Measurements from ENCODE around the gene AP2A2. TPM values are rescaled to one million over a fixed set of nuclear protein-coding genes. Genes with fewer than 3 reads are reported as not detected.

The AP2A2 gene
- total RNA-seq, result 51.4 and 53.8 TPM in 2 replicates

- no peaks in the 10 kb centered on the region for H3K9me3 Mint-ChIP-seq
- peak within 1 kb of the TSS; percentile 58 for H3K27ac Mint-ChIP-seq
- H3K27me3 Mint-ChIP-seq, result no peaks in the 10 kb centered on the region
- intact Hi-C loops (cut with micrococcal nuclease), result loop anchor here (1.0 to 2.0 kb wide), 2 partner anchors 14 to 125 kb away; no protein-coding TSS in a partner anchor
- peak within 1 kb of the TSS; percentile 84 for H3K4me3 Mint-ChIP-seq
- H3K4me1 Mint-ChIP-seq, result peaks cover 17% of the 10 kb centered on the region
- peaks cover 6% of the 10 kb centered on the region for H3K36me3 Mint-ChIP-seq (ENCODE audit: low read depth)
- DNase-seq, result peak; percentile 98
Measured at GRCh38 chr11:925496-926301, at the start of gene AP2A2. Gene AP2A2 (plus strand): TSS chr11:925870. CDS start chr11:926022, 152 bp downstream.

GRCh38 chr11:876545-876944 lies 49.1 kb upstream of the AP2A2 start:
- Mint-ChIP-seq H3K4me1 (no peaks in the 10 kb centered on the region), H3K27ac (no peak overlapping the region), H3K4me3 (no peak overlapping the region), H3K27me3 (no peaks in the 10 kb centered on the region), H3K36me3 (ENCODE audit: low read depth) (peaks cover 12% of the 10 kb centered on the region), H3K9me3 (no peaks in the 10 kb centered on the region)
- DNase-seq, result no peak
- intact Hi-C loops (cut with micrococcal nuclease), result loop anchor here (2.0 kb wide), 1 partner anchor 34 kb away; the partner anchor contains the start of gene CHID1

GRCh38 chr11:877565-877964 lies 48.1 kb upstream of the AP2A2 start:
- Mint-ChIP-seq H3K4me3 (no peak overlapping the region), H3K27me3 (no peaks in the 10 kb centered on the region), H3K27ac (no peak overlapping the region), H3K4me1 (no peaks in the 10 kb centered on the region), H3K36me3 (ENCODE audit: low read depth) (peaks cover 16% of the 10 kb centered on the region), H3K9me3 (no peaks in the 10 kb centered on the region)
- intact Hi-C loops (cut with micrococcal nuclease), result loop anchor here (2.0 kb wide), 1 partner anchor 33 kb away; the partner anchor contains the start of gene CHID1
- peak; percentile 75 for DNase-seq

GRCh38 chr11:880447-880846 lies 45.2 kb upstream of the AP2A2 start:
- H3K27me3 Mint-ChIP-seq, result no peaks in the 10 kb centered on the region

GRCh38 chr11:882596-882995 lies 43.1 kb upstream of the AP2A2 start:
- no peaks in the 10 kb centered on the region for H3K9me3 Mint-ChIP-seq
- no peaks in the 10 kb centered on the region for H3K4me1 Mint-ChIP-seq
- intact Hi-C loops (cut with micrococcal nuclease), result no loop called here

More at GRCh38 chr11:880447-880846, 45.2 kb upstream of the AP2A2 start:
- H3K4me1 Mint-ChIP-seq, result no peaks in the 10 kb centered on the region
- H3K27ac Mint-ChIP-seq, result no peak overlapping the region
- peaks cover 12% of the 10 kb centered on the region for H3K36me3 Mint-ChIP-seq (ENCODE audit: low read depth)
- no peak for DNase-seq
- H3K4me3 Mint-ChIP-seq, result no peak overlapping the region
- no peaks in the 10 kb centered on the region for H3K9me3 Mint-ChIP-seq
- intact Hi-C loops (cut with micrococcal nuclease), result no loop called here

GRCh38 chr11:883527-883926 lies 42.1 kb upstream of the AP2A2 start:
- intact Hi-C loops (cut with micrococcal nuclease), result no loop called here
- Mint-ChIP-seq H3K27ac (no peak overlapping the region), H3K4me1 (no peaks in the 10 kb centered on the region), H3K27me3 (no peaks in the 10 kb centered on the region), H3K9me3 (no peaks in the 10 kb centered on the region), H3K4me3 (no peak overlapping the region), H3K36me3 (ENCODE audit: low read depth) (peaks cover 11% of the 10 kb centered on the region)
- DNase-seq, result no peak

More at GRCh38 chr11:882596-882995, 43.1 kb upstream of the AP2A2 start:
- Mint-ChIP-seq H3K4me3 (no peak overlapping the region), H3K27ac (no peak overlapping the region), H3K27me3 (no peaks in the 10 kb centered on the region), H3K36me3 (ENCODE audit: low read depth) (peaks cover 12% of the 10 kb centered on the region)
- no peak for DNase-seq

GRCh38 chr11:884578-885070 lies 41.0 kb upstream of the AP2A2 start:
- Mint-ChIP-seq H3K36me3 (ENCODE audit: low read depth) (peaks cover 12% of the 10 kb centered on the region), H3K9me3 (no peaks in the 10 kb centered on the region), H3K27me3 (no peaks in the 10 kb centered on the region), H3K4me3 (no peak overlapping the region), H3K27ac (no peak overlapping the region), H3K4me1 (no peaks in the 10 kb centered on the region)
- intact Hi-C loops (cut with micrococcal nuclease), result no loop called here
- DNase-seq, result no peak

- Mint-ChIP-seq H3K4me1 (no peaks in the 10 kb centered on the region), H3K27me3 (no peaks in the 10 kb centered on the region), H3K9me3 (no peaks in the 10 kb centered on the region), H3K36me3 (ENCODE audit: low read depth) (peaks cover 12% of the 10 kb centered on the region), H3K4me3 (no peak overlapping the region), H3K27ac (no peak overlapping the region)
- intact Hi-C loops (cut with micrococcal nuclease), result no loop called here
- no peak for DNase-seq
Measured at GRCh38 chr11:886568-886967, 39.1 kb upstream of the AP2A2 start.

- Mint-ChIP-seq H3K27ac (no peak overlapping the region), H3K9me3 (no peaks in the 10 kb centered on the region), H3K36me3 (ENCODE audit: low read depth) (peaks cover 7% of the 10 kb centered on the region), H3K4me1 (no peaks in the 10 kb centered on the region), H3K27me3 (no peaks in the 10 kb centered on the region), H3K4me3 (no peak overlapping the region)
- intact Hi-C loops (cut with micrococcal nuclease), result no loop called here
- no peak for DNase-seq
Measured at GRCh38 chr11:887589-887988, 38.1 kb upstream of the AP2A2 start.

GRCh38 chr11:888310-889212 lies 37.1 kb upstream of the AP2A2 start:
- H3K9me3 Mint-ChIP-seq, result no peaks in the 10 kb centered on the region
- no peak for DNase-seq
- no peaks in the 10 kb centered on the region for H3K4me1 Mint-ChIP-seq
- no peak overlapping the region for H3K27ac Mint-ChIP-seq
- peaks cover 7% of the 10 kb centered on the region for H3K36me3 Mint-ChIP-seq (ENCODE audit: low read depth)
- no peak overlapping the region for H3K4me3 Mint-ChIP-seq
- intact Hi-C loops (cut with micrococcal nuclease), result no loop called here
- H3K27me3 Mint-ChIP-seq, result no peaks in the 10 kb centered on the region

GRCh38 chr11:889257-889656 lies 36.4 kb upstream of the AP2A2 start:
- Mint-ChIP-seq H3K27me3 (no peaks in the 10 kb centered on the region), H3K36me3 (ENCODE audit: low read depth) (peaks cover 7% of the 10 kb centered on the region), H3K4me3 (no peak overlapping the region), H3K4me1 (no peaks in the 10 kb centered on the region), H3K27ac (no peak overlapping the region), H3K9me3 (no peaks in the 10 kb centered on the region)
- intact Hi-C loops (cut with micrococcal nuclease), result no loop called here
- DNase-seq, result no peak

- peaks cover 7% of the 10 kb centered on the region for H3K36me3 Mint-ChIP-seq (ENCODE audit: low read depth)
- intact Hi-C loops (cut with micrococcal nuclease), result no loop called here
- no peak overlapping the region for H3K27ac Mint-ChIP-seq
- H3K4me1 Mint-ChIP-seq, result no peaks in the 10 kb centered on the region
- H3K9me3 Mint-ChIP-seq, result no peaks in the 10 kb centered on the region
- H3K4me3 Mint-ChIP-seq, result no peak overlapping the region
- no peak for DNase-seq
- no peaks in the 10 kb centered on the region for H3K27me3 Mint-ChIP-seq
Measured at GRCh38 chr11:889687-890475, 35.8 kb upstream of the AP2A2 start.

GRCh38 chr11:890794-891540 lies 34.7 kb upstream of the AP2A2 start:
- no peak for DNase-seq
- H3K4me1 Mint-ChIP-seq, result no peaks in the 10 kb centered on the region
- H3K4me3 Mint-ChIP-seq, result no peak overlapping the region
- peaks cover 5% of the 10 kb centered on the region for H3K36me3 Mint-ChIP-seq (ENCODE audit: low read depth)
- intact Hi-C loops (cut with micrococcal nuclease), result no loop called here
- H3K9me3 Mint-ChIP-seq, result no peaks in the 10 kb centered on the region
- no peaks in the 10 kb centered on the region for H3K27me3 Mint-ChIP-seq
- no peak overlapping the region for H3K27ac Mint-ChIP-seq

Measured in activated CD4-positive, alpha-beta T cell treated with anti-CD3 and anti-CD28 coated beads, Interleukin-2, amount 10 ng/mL, durations not matched to agents 24 days and 14 days (primary cell).